SU-DHL-6 (cell line): ENCODE data around the gene SKI.
A peak's percentile ranks its signal among the peaks of the same experiment; 100 is the strongest.

Source experiments
- H2AFZ ChIP-seq: fragments of 200-600 bp; sonication (generic); 2 replicates; pipeline ENCODE4 v1.6.1; 2014; ENCODE audit warnings: low read depth, mild to moderate bottlenecking, moderate library complexity, mixed read lengths, antibody characterized with exemption, low read length; ENCODE audit not compliant: severe bottlenecking
- H3F3A ChIP-seq: fragments of 200-600 bp; shearing (Covaris generic); 2 replicates; pipeline ENCODE4 v1.6.0; 2016; ENCODE audit warnings: antibody characterized with exemption, mild to moderate bottlenecking; ENCODE audit not compliant: insufficient read depth
- H3K27ac ChIP-seq: fragments of 200-600 bp; sonication (generic); 2 replicates; pipeline ENCODE4 v1.5.1; 2016; ENCODE audit warnings: low read depth, mild to moderate bottlenecking, low read length, moderate library complexity, mixed read lengths
- H3K27me3 ChIP-seq: fragments of 200-600 bp; sonication (generic), shearing (Covaris generic); 2 replicates; pipeline ENCODE4 v1.6.0; 2014; ENCODE audit warnings: mild to moderate bottlenecking, low read length
- H3K36me3 ChIP-seq: fragments of 200-600 bp; sonication (generic); 2 replicates; pipeline ENCODE4 v1.6.1; 2014; ENCODE audit warnings: mild to moderate bottlenecking, low read length, mixed read lengths
- H3K4me2 ChIP-seq: fragments of 300-600, 200-600 bp; shearing (Covaris generic), sonication (generic); 2 replicates; pipeline ENCODE4 v1.6.0; 2014; ENCODE audit warnings: low read length, low read depth, mild to moderate bottlenecking; ENCODE audit not compliant: poor library complexity, severe bottlenecking
- H3K4me3 ChIP-seq: fragments of 200-600 bp; sonication (generic); 2 replicates; pipeline ENCODE4 v1.5.1; 2014; ENCODE audit warnings: antibody characterized with exemption, low read length, mild to moderate bottlenecking, mixed read lengths; ENCODE audit not compliant: insufficient read depth, poor library complexity, severe bottlenecking
- H3K79me2 ChIP-seq: fragments of 200-600 bp; sonication (generic); 2 replicates; pipeline ENCODE4 v1.6.1; 2014; ENCODE audit warnings: mild to moderate bottlenecking, low read length, moderate library complexity; ENCODE audit not compliant: insufficient read depth
- H3K9ac ChIP-seq: fragments of 200-600 bp; sonication (generic); 2 replicates; pipeline ENCODE4 v1.7.0; 2014; ENCODE audit warnings: mild to moderate bottlenecking, low read length
- H3K9me2 ChIP-seq: fragments of 200-600 bp; sonication (generic); replicated peaks from 2 replicates; pipeline ENCODE4 v1.6.1; 2014; ENCODE audit warnings: low read length; ENCODE audit not compliant: insufficient read depth
- H3K9me3 ChIP-seq: fragments of 200-600 bp; sonication (generic); 2 replicates; pipeline ENCODE4 v1.6.1; 2014; ENCODE audit warnings: low read length, mixed read lengths; ENCODE audit not compliant: insufficient read depth
- H4K20me1 ChIP-seq: fragments of 200-600 bp; sonication (generic); 2 replicates; pipeline ENCODE4 v1.6.1; 2014; ENCODE audit warnings: low read depth, mild to moderate bottlenecking, antibody characterized with exemption, low read length, moderate library complexity, mixed read lengths
- CTCF ChIP-seq: fragments of 200-600 bp; sonication (generic); IDR thresholded peaks from one replicate; pipeline ENCODE4 v1.5.1; 2017; ENCODE audit warnings: antibody characterized with exemption, mild to moderate bottlenecking, low read length, moderate library complexity; ENCODE audit not compliant: insufficient read depth, poor library complexity, severe bottlenecking
- EZH2phosphoT487 ChIP-seq: fragments of 200-600 bp; sonication (generic), shearing (Covaris generic); conservative IDR thresholded peaks from 2 replicates; pipeline ENCODE4 v1.6.1; 2018; ENCODE audit warnings: mild to moderate bottlenecking, antibody characterized with exemption, low read length, moderate library complexity, mixed read lengths

The SKI gene

GRCh38 chr1:2205191-2205952, 22.7 kb upstream of the SKI start:
- H3K4me3 ChIP-seq, result no peak overlapping the region
- no peaks in the 10 kb centered on the region for H3K27me3 ChIP-seq
- TF ChIP-seq CTCF (no peak), EZH2phosphoT487 (no peak)
- H3K79me2 ChIP-seq, result no peaks in the 10 kb centered on the region
- H3K9me2 ChIP-seq, result no peaks in the 10 kb centered on the region
- H3F3A ChIP-seq, result no peaks in the 10 kb centered on the region
- no peaks in the 10 kb centered on the region for H4K20me1 ChIP-seq
- H3K36me3 ChIP-seq, result no peaks in the 10 kb centered on the region
- H3K9me3 ChIP-seq, result no peaks in the 10 kb centered on the region
- no peak overlapping the region for H3K27ac ChIP-seq
- no peak overlapping the region for H3K9ac ChIP-seq
- H2AFZ ChIP-seq, result no peak overlapping the region
- H3K4me2 ChIP-seq, result peak overlapping the region; percentile 27

DNA sequence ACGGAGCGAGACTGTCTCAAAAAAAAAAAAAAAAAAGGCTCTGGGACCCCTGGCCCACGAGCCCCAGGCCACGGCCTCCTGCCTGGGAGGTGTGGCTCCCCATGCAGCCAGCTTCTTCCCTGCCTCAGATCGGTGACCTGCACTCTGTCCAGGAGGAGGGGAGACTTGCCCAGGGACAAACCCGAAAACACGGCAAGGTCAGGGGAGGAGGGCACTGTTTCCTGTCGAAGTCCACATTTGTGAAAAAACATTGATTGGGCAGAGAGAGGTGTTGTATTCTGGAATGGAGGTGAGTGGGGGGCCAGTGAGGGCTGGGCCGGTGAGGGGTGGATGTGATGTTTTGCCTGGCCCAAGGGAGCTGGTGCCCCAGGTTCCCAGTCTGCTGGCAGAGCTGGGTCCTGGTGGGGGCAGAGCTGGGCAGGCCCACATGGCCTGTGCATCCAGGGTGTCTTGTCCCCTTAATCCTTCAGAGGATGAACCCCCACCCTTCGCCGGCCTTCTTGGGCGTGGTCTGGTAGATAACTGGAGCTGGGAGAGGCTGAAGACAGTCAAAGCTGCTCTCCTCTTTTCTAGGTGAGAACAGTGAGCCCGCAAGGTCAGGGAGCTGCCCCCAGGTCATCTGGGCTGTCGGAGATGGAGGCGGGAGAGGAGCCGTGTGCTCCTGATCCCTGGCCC, 21.2 kb upstream of the SKI start:
- H3K4me2 ChIP-seq, result no peak overlapping the region
- H3K27ac ChIP-seq, result no peak overlapping the region
- H3K79me2 ChIP-seq, result no peaks in the 10 kb centered on the region
- TF ChIP-seq CTCF, result no peak
- no peak for TF ChIP-seq EZH2phosphoT487
- H4K20me1 ChIP-seq, result no peaks in the 10 kb centered on the region
- no peak overlapping the region for H3K9ac ChIP-seq
- no peak overlapping the region for H3K4me3 ChIP-seq
- no peaks in the 10 kb centered on the region for H3K9me3 ChIP-seq
- no peaks in the 10 kb centered on the region for H3K27me3 ChIP-seq
- no peak overlapping the region for H2AFZ ChIP-seq
- no peaks in the 10 kb centered on the region for H3K36me3 ChIP-seq
- no peaks in the 10 kb centered on the region for H3F3A ChIP-seq
- H3K9me2 ChIP-seq, result no peaks in the 10 kb centered on the region

GRCh38 chr1:2208309-2209239, 19.5 kb upstream of the SKI start:
- no peak overlapping the region for H3K9ac ChIP-seq
- no peaks in the 10 kb centered on the region for H3K27me3 ChIP-seq
- no peaks in the 10 kb centered on the region for H3K79me2 ChIP-seq
- no peak for TF ChIP-seq EZH2phosphoT487
- TF ChIP-seq CTCF, result no peak
- no peaks in the 10 kb centered on the region for H4K20me1 ChIP-seq
- H3K9me3 ChIP-seq, result no peaks in the 10 kb centered on the region
- H3K36me3 ChIP-seq, result no peaks in the 10 kb centered on the region
- no peaks in the 10 kb centered on the region for H3F3A ChIP-seq
- H3K4me3 ChIP-seq, result no peak overlapping the region
- no peak overlapping the region for H3K4me2 ChIP-seq
- H3K27ac ChIP-seq, result no peak overlapping the region
- H2AFZ ChIP-seq, result no peak overlapping the region
- H3K9me2 ChIP-seq, result no peaks in the 10 kb centered on the region
